DOHH2 (cell line): ENCODE measurements around the gene RHEX.

Source experiments
- CTCF ChIP-seq: fragments of 200-600 bp; sonication (generic); IDR thresholded peaks from one replicate; pipeline ENCODE4 v1.5.1; 2014; ENCODE audit warnings: antibody characterized with exemption, mild to moderate bottlenecking, low read depth, low read length; ENCODE audit not compliant: poor library complexity, severe bottlenecking
- EZH2phosphoT487 ChIP-seq: fragments of 200-600 bp; sonication (generic); IDR thresholded peaks from 2 replicates; pipeline ENCODE4 v1.6.1; 2017; ENCODE audit warnings: borderline replicate concordance, mild to moderate bottlenecking, antibody characterized with exemption, low read length, moderate library complexity, mixed read lengths

- no peak for TF ChIP-seq CTCF
- no peak for TF ChIP-seq EZH2phosphoT487
These were observed 44.4 kb downstream of the RHEX start for GRCh38 chr1:206097381-206097780.
